ENCODE data around the gene NOS1.

DNA sequence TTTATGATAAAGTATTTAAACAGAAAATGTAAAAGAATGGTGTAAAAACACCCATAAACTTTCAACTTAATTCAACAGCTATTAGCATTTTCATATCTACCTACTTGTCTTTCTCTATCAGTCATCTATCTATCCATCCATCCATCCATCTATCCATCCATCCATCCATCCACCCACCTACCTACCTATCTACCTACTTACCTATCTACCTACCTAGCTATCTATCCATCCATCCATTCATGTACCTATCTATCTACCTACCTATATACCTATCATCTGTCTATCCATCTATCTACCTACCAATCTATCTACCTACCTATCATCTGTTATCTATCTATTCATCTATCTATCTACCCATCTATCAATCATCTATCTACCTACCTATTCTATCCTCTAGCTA lies 8.5 kb downstream of the NOS1 start:
- TF ChIP-seq FOS (IDR thresholded peaks at IDR 0.05; ENCODE audit: borderline replicate concordance, insufficient read depth, low read length), result no peak
- TF ChIP-seq, protein P1, sequence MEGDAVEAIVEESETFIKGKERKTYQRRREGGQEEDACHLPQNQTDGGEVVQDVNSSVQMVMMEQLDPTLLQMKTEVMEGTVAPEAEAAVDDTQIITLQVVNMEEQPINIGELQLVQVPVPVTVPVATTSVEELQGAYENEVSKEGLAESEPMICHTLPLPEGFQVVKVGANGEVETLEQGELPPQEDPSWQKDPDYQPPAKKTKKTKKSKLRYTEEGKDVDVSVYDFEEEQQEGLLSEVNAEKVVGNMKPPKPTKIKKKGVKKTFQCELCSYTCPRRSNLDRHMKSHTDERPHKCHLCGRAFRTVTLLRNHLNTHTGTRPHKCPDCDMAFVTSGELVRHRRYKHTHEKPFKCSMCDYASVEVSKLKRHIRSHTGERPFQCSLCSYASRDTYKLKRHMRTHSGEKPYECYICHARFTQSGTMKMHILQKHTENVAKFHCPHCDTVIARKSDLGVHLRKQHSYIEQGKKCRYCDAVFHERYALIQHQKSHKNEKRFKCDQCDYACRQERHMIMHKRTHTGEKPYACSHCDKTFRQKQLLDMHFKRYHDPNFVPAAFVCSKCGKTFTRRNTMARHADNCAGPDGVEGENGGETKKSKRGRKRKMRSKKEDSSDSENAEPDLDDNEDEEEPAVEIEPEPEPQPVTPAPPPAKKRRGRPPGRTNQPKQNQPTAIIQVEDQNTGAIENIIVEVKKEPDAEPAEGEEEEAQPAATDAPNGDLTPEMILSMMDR (IDR thresholded peaks at IDR 0.05; ENCODE audit: extremely low read depth in 1 of 2, insufficient read depth in 1 of 2, low read depth in 1 of 2, low read length in 2 of 2), result no peak
- TF ChIP-seq POLR2AphosphoS5 (IDR thresholded peaks at IDR 0.05; ENCODE audit: insufficient read depth, low read depth, low read length), result no peak
- TF ChIP-seq EZH2 (IDR thresholded peaks at IDR 0.05; ENCODE audit: borderline replicate concordance, low read depth, low read length, severe bottlenecking), result no peak
- TF ChIP-seq POLR2A (IDR thresholded peaks at IDR 0.05; ENCODE audit: low read depth, low read length), result no peak
- no peak for TF ChIP-seq JUN (IDR thresholded peaks at IDR 0.05; ENCODE audit: borderline replicate concordance, insufficient read depth, insufficient read length, low read depth)
- TF ChIP-seq, protein P2, sequence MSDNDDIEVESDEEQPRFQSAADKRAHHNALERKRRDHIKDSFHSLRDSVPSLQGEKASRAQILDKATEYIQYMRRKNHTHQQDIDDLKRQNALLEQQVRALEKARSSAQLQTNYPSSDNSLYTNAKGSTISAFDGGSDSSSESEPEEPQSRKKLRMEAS (IDR thresholded peaks at IDR 0.05; ENCODE audit: insufficient read depth, insufficient read length), result no peak
- no peak for TF ChIP-seq MYC (IDR thresholded peaks at IDR 0.05; ENCODE audit: low read depth, low read length)

Measured in endothelial cell of umbilical vein (primary cell).